Vagina (tissue), 2 donors: ENCODE measurements around the gene FAM222A.

ENCODE experiments used
- CTCF ChIP-seq, 3 experiments: fragments of 450-650 bp in 2 of 3; fragments of 200-600 bp in 1 of 3; sonication (generic) in 1 of 3; IDR thresholded peaks; one replicate each; pipeline ENCODE4 v1.5.1; 2017 to 2019; ENCODE audit warnings: antibody characterized with exemption in 3 of 3, mild to moderate bottlenecking in 2 of 3, moderate library complexity in 2 of 3
- POLR2AphosphoS5 ChIP-seq, 2 donors: sonication (generic); formaldehyde crosslinking; IDR thresholded peaks; one replicate each; pipeline ENCODE4 v1.9.0; 2017; ENCODE audit warnings: antibody characterized with exemption in 2 of 2, mild to moderate bottlenecking in 2 of 2, low read depth in 1 of 2; ENCODE audit not compliant: insufficient read depth in 1 of 2

GRCh38 chr12:109680264-109681005, 33.2 kb upstream of the FAM222A start:
- no peak for TF ChIP-seq CTCF (IDR thresholded peaks at IDR 0.05)
- no peak for TF ChIP-seq POLR2AphosphoS5 (IDR thresholded peaks at IDR 0.05; ENCODE audit: insufficient read depth in 1 of 2, low read depth in 1 of 2)
